Measurements from ENCODE around the gene HLA-DQA1.

HLA-DQA1 gene

GRCh38 chr6:32603222-32603621, 34.0 kb upstream of the HLA-DQA1 start:
- TF ChIP-seq ISL1 (CRISPR knock-in tag; IDR thresholded peaks at IDR 0.05) (no peak), ZC3H10 (CRISPR knock-in tag; IDR thresholded peaks at IDR 0.05) (no peak), ZFP3 (CRISPR knock-in tag; IDR thresholded peaks at IDR 0.05) (no peak), ZNF8 (CRISPR knock-in tag; IDR thresholded peaks at IDR 0.05) (no peak), PPARA (CRISPR knock-in tag; IDR thresholded peaks at IDR 0.05; ENCODE audit: borderline replicate concordance) (no peak), BACH2 (CRISPR knock-in tag; IDR thresholded peaks at IDR 0.05; ENCODE audit: borderline replicate concordance) (no peak), ESRRG (CRISPR knock-in tag; IDR thresholded peaks at IDR 0.05) (no peak), ZNF565 (CRISPR knock-in tag; conservative IDR thresholded peaks at IDR 0.05; ENCODE audit: low read depth) (no peak), ARNTL (CRISPR knock-in tag; IDR thresholded peaks at IDR 0.05; ENCODE audit: borderline replicate concordance, low read depth) (no peak), POU6F1 (CRISPR knock-in tag; IDR thresholded peaks at IDR 0.05; ENCODE audit: borderline replicate concordance, low read depth) (no peak)
- ATAC-seq = no peak

- no peak for ATAC-seq
- TF ChIP-seq ZNF70 (CRISPR knock-in tag; IDR thresholded peaks at IDR 0.05) = no peak
- TF ChIP-seq ZNF8 (CRISPR knock-in tag; IDR thresholded peaks at IDR 0.05) = no peak
- no peak for TF ChIP-seq TSHZ2 (CRISPR knock-in tag; IDR thresholded peaks at IDR 0.05)
- no peak for TF ChIP-seq ZC3H10 (CRISPR knock-in tag; IDR thresholded peaks at IDR 0.05)
- TF ChIP-seq BACH2 (CRISPR knock-in tag; IDR thresholded peaks at IDR 0.05; ENCODE audit: borderline replicate concordance) = no peak
- no peak for TF ChIP-seq OSR1 (CRISPR knock-in tag; IDR thresholded peaks at IDR 0.05)
Measured at GRCh38 chr6:32603888-32604287, 33.3 kb upstream of the HLA-DQA1 start.

GRCh38 chr6:32604434-32604877, 32.8 kb upstream of the HLA-DQA1 start:
- no peak for TF ChIP-seq GLIS3 (CRISPR knock-in tag; IDR thresholded peaks at IDR 0.05)
- no peak for TF ChIP-seq OSR1 (CRISPR knock-in tag; IDR thresholded peaks at IDR 0.05)
- TF ChIP-seq TSHZ2 (CRISPR knock-in tag; IDR thresholded peaks at IDR 0.05) = no peak
- TF ChIP-seq CREB5 (CRISPR knock-in tag; IDR thresholded peaks at IDR 0.05; ENCODE audit: low read depth) = no peak
- TF ChIP-seq RARB (CRISPR knock-in tag; IDR thresholded peaks at IDR 0.05) = no peak
- TF ChIP-seq CSDC2 (CRISPR knock-in tag; IDR thresholded peaks at IDR 0.05) = no peak
- TF ChIP-seq ARNTL (CRISPR knock-in tag; IDR thresholded peaks at IDR 0.05; ENCODE audit: borderline replicate concordance, low read depth) = no peak
- no peak for TF ChIP-seq ZC3H10 (CRISPR knock-in tag; IDR thresholded peaks at IDR 0.05)
- TF ChIP-seq BACH2 (CRISPR knock-in tag; IDR thresholded peaks at IDR 0.05; ENCODE audit: borderline replicate concordance) = no peak
- TF ChIP-seq PPARA (CRISPR knock-in tag; IDR thresholded peaks at IDR 0.05; ENCODE audit: borderline replicate concordance) = no peak
- no peak for TF ChIP-seq ZNF565 (CRISPR knock-in tag; conservative IDR thresholded peaks at IDR 0.05; ENCODE audit: low read depth)
- TF ChIP-seq POU6F1 (CRISPR knock-in tag; IDR thresholded peaks at IDR 0.05; ENCODE audit: borderline replicate concordance, low read depth) = no peak
- ATAC-seq = no peak

Data from SK-N-SH treated with all-trans-retinoic acid at 6 μM for 48 hours (cell line).